Measurements from ENCODE around the gene GTF2H3. TPM values are rescaled to one million over a fixed set of nuclear protein-coding genes. Genes with fewer than 3 reads are reported as not detected.

Gene GTF2H3
- total and polyA plus RNA-seq, 12 donors, result 4.0 to 18.3 (median 14.5) TPM

GRCh38 chr12:123675436-123675835 is 41.8 kb downstream of the GTF2H3 start:
- H3K36me3 ChIP-seq, result peaks cover 0 to 69% (median 8%) of the 10 kb centered on the region in 9 donors
- WGBS, 2 donors, result 96 to 97% methylated on average over 1 of the region's 1 CpG

GRCh38 chr12:123676616-123677320 is 43.1 kb downstream of the GTF2H3 start:
- H3K27ac ChIP-seq, result no peak overlapping the region
- no peak overlapping the region for H3K4me3 ChIP-seq
- peaks cover 0 to 8% (median 3%) of the 10 kb centered on the region in 9 donors for H3K4me1 ChIP-seq
- TF ChIP-seq CTCF (IDR thresholded peaks at IDR 0.05), result no peak
- no peaks in the 10 kb centered on the region for H3K9me3 ChIP-seq
- ATAC-seq (no peak), DNase-seq (no peak)
- H3K36me3 ChIP-seq, result peaks cover 0 to 82% (median 8%) of the 10 kb centered on the region in 9 donors
- 93 to 94% methylated on average over 9 of the region's 9 CpGs for WGBS, 2 donors
- intact Hi-C loops (cut with DNase I), result loop anchor here in 1 of 10 donors (5.0 kb wide), 1 partner anchor 751 kb away; no protein-coding TSS in a partner anchor
- H3K27me3 ChIP-seq, result no peaks in the 10 kb centered on the region

More at GRCh38 chr12:123675436-123675835, 41.8 kb downstream of the GTF2H3 start:
- DNase-seq (no peak), ATAC-seq (no peak)
- Histone ChIP-seq H3K4me1 (peaks cover 0 to 12% (median 11%) of the 10 kb centered on the region in 9 donors), H3K4me3 (no peak overlapping the region), H3K9me3 (no peaks in the 10 kb centered on the region), H3K27me3 (no peaks in the 10 kb centered on the region), H3K27ac (no peak overlapping the region)
- no peak for TF ChIP-seq CTCF (IDR thresholded peaks at IDR 0.05)
- intact Hi-C loops (cut with DNase I), result loop anchor here in 1 of 10 donors (5.0 kb wide), 1 partner anchor 752 kb away; no protein-coding TSS in a partner anchor

- Histone ChIP-seq H3K27ac (no peak overlapping the region), H3K36me3 (peaks cover 0 to 94% (median 8%) of the 10 kb centered on the region in 9 donors), H3K4me3 (no peak overlapping the region), H3K27me3 (no peaks in the 10 kb centered on the region), H3K4me1 (peaks cover 0 to 7% (median 0%) of the 10 kb centered on the region in 9 donors), H3K9me3 (no peaks in the 10 kb centered on the region)
- ATAC-seq, result no peak
- WGBS, 2 donors, result 98% methylated on average over 10 of the region's 10 CpGs
- no peak for DNase-seq
- no peak for TF ChIP-seq CTCF (IDR thresholded peaks at IDR 0.05)
- intact Hi-C loops (cut with DNase I), result loop anchor here in 1 of 10 donors (2.0 to 5.0 kb wide), 2 partner anchors 32 to 748 kb away; no protein-coding TSS in a partner anchor
Observed at GRCh38 chr12:123678981-123679380, 45.4 kb downstream of the GTF2H3 start.

GRCh38 chr12:123681605-123682004 is 48.0 kb downstream of the GTF2H3 start:
- WGBS, 2 donors, result 89 to 90% methylated on average over 2 of the region's 2 CpGs
- Histone ChIP-seq H3K4me1 (peaks cover 0 to 7% (median 0%) of the 10 kb centered on the region in 9 donors), H3K27me3 (no peaks in the 10 kb centered on the region), H3K9me3 (no peaks in the 10 kb centered on the region), H3K27ac (no peak overlapping the region), H3K4me3 (no peak overlapping the region), H3K36me3 (peaks cover 0 to 91% (median 0%) of the 10 kb centered on the region in 9 donors)
- TF ChIP-seq CTCF (IDR thresholded peaks at IDR 0.05), result no peak
- ATAC-seq (no peak), DNase-seq (no peak)
- intact Hi-C loops (cut with DNase I), result no loop called here

Measured in heart right ventricle (tissue), 16 donors.